ENCODE data around the gene LPP. TPM values are rescaled to one million over a fixed set of nuclear protein-coding genes. Genes with fewer than 3 reads are reported as not detected.

Gene LPP
- total and polyA plus RNA-seq, 5 donors from 2014 or later: 14.5 to 102 (median 21.7) TPM

DNA sequence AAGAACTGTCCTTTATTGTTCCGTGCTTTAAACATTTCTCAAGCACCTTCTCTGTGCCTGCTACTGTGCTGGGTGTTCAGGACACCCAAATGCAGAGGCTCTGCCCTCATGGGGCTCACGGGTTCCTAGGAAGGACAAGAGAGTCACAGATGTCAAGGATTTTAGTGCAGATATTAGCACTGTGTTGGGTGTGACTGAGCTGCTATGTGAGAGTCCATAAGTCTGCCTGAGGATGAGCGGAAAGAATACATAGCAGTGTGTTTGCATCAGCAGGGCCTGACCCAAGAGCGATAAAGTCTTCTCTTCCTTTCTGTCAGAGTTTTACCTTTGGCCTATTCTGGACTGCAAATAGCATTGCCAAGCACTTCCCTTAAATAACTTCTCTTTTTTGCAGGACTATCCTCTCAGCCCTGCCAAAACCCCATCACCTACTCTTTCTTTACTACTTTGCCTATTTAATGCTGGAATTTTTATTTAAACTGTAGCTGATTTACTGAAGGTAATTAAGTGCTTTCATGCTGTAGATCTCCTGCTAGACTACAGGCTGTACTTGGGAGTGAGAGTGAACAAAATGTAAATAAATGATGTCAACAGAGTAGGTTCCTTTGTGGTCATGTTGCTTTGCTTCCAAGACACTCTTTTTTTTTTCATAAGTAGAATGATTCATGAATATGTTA lies 558.4 kb downstream of the LPP start:
- no peak overlapping the region for H3K27ac Mint-ChIP-seq
- DNase-seq (no peak), ATAC-seq (ENCODE audit: low read depth in 2 of 2) (no peak)
- no peaks in the 10 kb centered on the region for H3K4me1 ChIP-seq (ENCODE audit: control insufficient read depth, insufficient read depth, low read length, poor library complexity, severe bottlenecking)
- H3K36me3 Mint-ChIP-seq: peaks cover 26% of the 10 kb centered on the region
- no peak overlapping the region for H3K27ac ChIP-seq (ENCODE audit: insufficient read depth, low read length, poor library complexity, severe bottlenecking)
- H3K4me1 Mint-ChIP-seq: peaks cover 4 to 5% (median 5%) of the 10 kb centered on the region in 4 donors
- no peak overlapping the region for H3K4me3 ChIP-seq (ENCODE audit: low read depth, low read length)
- no peaks in the 10 kb centered on the region for H3K27me3 Mint-ChIP-seq
- H3K9me3 Mint-ChIP-seq: peaks cover 0 to 2% (median 0%) of the 10 kb centered on the region in 7 donors
- H3K4me3 Mint-ChIP-seq: no peak overlapping the region
- no peaks in the 10 kb centered on the region for H3K9me3 ChIP-seq (ENCODE audit: control insufficient read depth in 2 of 2, low read length in 2 of 2)
- H3K36me3 ChIP-seq (ENCODE audit: control insufficient read depth, insufficient read depth, low read length): no peaks in the 10 kb centered on the region
- no peaks in the 10 kb centered on the region for H3K27me3 ChIP-seq (ENCODE audit: control insufficient read depth, insufficient read depth, low read length)

- Histone ChIP-seq H3K4me3 (ENCODE audit: low read depth, low read length) (no peak overlapping the region), H3K4me1 (ENCODE audit: control insufficient read depth, insufficient read depth, low read length, poor library complexity, severe bottlenecking) (no peaks in the 10 kb centered on the region), H3K36me3 (ENCODE audit: control insufficient read depth, insufficient read depth, low read length) (no peaks in the 10 kb centered on the region), H3K27ac (ENCODE audit: insufficient read depth, low read length, poor library complexity, severe bottlenecking) (no peak overlapping the region), H3K9me3 (ENCODE audit: control insufficient read depth in 2 of 2, low read length in 2 of 2) (no peaks in the 10 kb centered on the region), H3K27me3 (ENCODE audit: control insufficient read depth, insufficient read depth, low read length) (no peaks in the 10 kb centered on the region)
- DNase-seq: no peak
- Mint-ChIP-seq H3K36me3 (peaks cover 21% of the 10 kb centered on the region), H3K9me3 (peaks cover 0 to 2% (median 0%) of the 10 kb centered on the region in 7 donors), H3K27ac (no peak overlapping the region), H3K4me3 (no peak overlapping the region), H3K4me1 (peaks cover 2 to 5% (median 5%) of the 10 kb centered on the region in 4 donors), H3K27me3 (no peaks in the 10 kb centered on the region)
- no peak for ATAC-seq (ENCODE audit: low read depth in 2 of 2)
Measured at GRCh38 chr3:188712991-188713390, 559.0 kb downstream of the LPP start.

- Mint-ChIP-seq H3K4me1 (peaks cover 6 to 18% (median 11%) of the 10 kb centered on the region in 4 donors), H3K9me3 (peaks cover 0 to 2% (median 0%) of the 10 kb centered on the region in 7 donors), H3K27ac (no peak overlapping the region), H3K36me3 (peaks cover 3% of the 10 kb centered on the region), H3K4me3 (no peak overlapping the region), H3K27me3 (no peaks in the 10 kb centered on the region)
- H3K27ac ChIP-seq (ENCODE audit: insufficient read depth, low read length, poor library complexity, severe bottlenecking): no peak overlapping the region
- H3K36me3 ChIP-seq (ENCODE audit: control insufficient read depth, insufficient read depth, low read length): no peaks in the 10 kb centered on the region
- H3K9me3 ChIP-seq (ENCODE audit: control insufficient read depth in 2 of 2, low read length in 2 of 2): no peaks in the 10 kb centered on the region
- no peaks in the 10 kb centered on the region for H3K4me1 ChIP-seq (ENCODE audit: control insufficient read depth, insufficient read depth, low read length, poor library complexity, severe bottlenecking)
- H3K4me3 ChIP-seq (ENCODE audit: low read depth, low read length): no peak overlapping the region
- no peaks in the 10 kb centered on the region for H3K27me3 ChIP-seq (ENCODE audit: control insufficient read depth, insufficient read depth, low read length)
- DNase-seq: no peak
- ATAC-seq (ENCODE audit: low read depth in 2 of 2): no peak
Measured at GRCh38 chr3:188719545-188719944, 565.6 kb downstream of the LPP start.

GRCh38 chr3:188720215-188720614 lies 566.3 kb downstream of the LPP start:
- peaks cover 0 to 2% (median 0%) of the 10 kb centered on the region in 7 donors for H3K9me3 Mint-ChIP-seq
- no peaks in the 10 kb centered on the region for H3K27me3 Mint-ChIP-seq
- ATAC-seq (ENCODE audit: low read depth in 2 of 2) (no peak), DNase-seq (no peak)
- Histone ChIP-seq H3K27ac (ENCODE audit: insufficient read depth, low read length, poor library complexity, severe bottlenecking) (no peak overlapping the region), H3K4me3 (ENCODE audit: low read depth, low read length) (no peak overlapping the region), H3K9me3 (ENCODE audit: control insufficient read depth in 2 of 2, low read length in 2 of 2) (no peaks in the 10 kb centered on the region), H3K36me3 (ENCODE audit: control insufficient read depth, insufficient read depth, low read length) (no peaks in the 10 kb centered on the region), H3K27me3 (ENCODE audit: control insufficient read depth, insufficient read depth, low read length) (no peaks in the 10 kb centered on the region), H3K4me1 (ENCODE audit: control insufficient read depth, insufficient read depth, low read length, poor library complexity, severe bottlenecking) (no peaks in the 10 kb centered on the region)
- H3K4me1 Mint-ChIP-seq: peaks cover 6 to 18% (median 11%) of the 10 kb centered on the region in 4 donors
- no peak overlapping the region for H3K27ac Mint-ChIP-seq
- H3K36me3 Mint-ChIP-seq: peaks cover 3% of the 10 kb centered on the region
- no peak overlapping the region for H3K4me3 Mint-ChIP-seq

DNA sequence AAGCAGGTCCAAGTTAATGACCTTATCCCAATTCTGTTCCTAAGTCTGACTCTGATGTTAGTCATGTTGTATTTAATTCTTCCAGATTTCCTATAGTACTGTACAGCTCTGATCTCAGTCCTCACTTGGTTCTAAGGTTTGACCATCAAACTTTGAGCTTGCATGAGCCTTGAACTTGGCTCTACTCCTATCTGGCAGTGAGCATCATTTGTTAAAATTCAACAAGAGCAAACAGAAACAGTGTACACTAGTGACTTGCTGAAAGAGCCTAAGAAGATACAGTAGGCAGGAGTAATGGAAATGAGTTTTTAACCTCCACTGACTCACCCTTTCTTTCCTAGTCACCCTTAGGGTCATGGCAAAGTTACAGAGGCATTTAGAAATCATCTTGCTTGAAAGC lies 566.7 kb downstream of the LPP start:
- H3K4me1 Mint-ChIP-seq: peaks cover 6 to 18% (median 11%) of the 10 kb centered on the region in 4 donors
- H3K4me3 Mint-ChIP-seq: no peak overlapping the region
- Histone ChIP-seq H3K4me3 (ENCODE audit: low read depth, low read length) (no peak overlapping the region), H3K27ac (ENCODE audit: insufficient read depth, low read length, poor library complexity, severe bottlenecking) (no peak overlapping the region), H3K9me3 (ENCODE audit: control insufficient read depth in 2 of 2, low read length in 2 of 2) (no peaks in the 10 kb centered on the region), H3K27me3 (ENCODE audit: control insufficient read depth, insufficient read depth, low read length) (no peaks in the 10 kb centered on the region), H3K36me3 (ENCODE audit: control insufficient read depth, insufficient read depth, low read length) (no peaks in the 10 kb centered on the region), H3K4me1 (ENCODE audit: control insufficient read depth, insufficient read depth, low read length, poor library complexity, severe bottlenecking) (no peaks in the 10 kb centered on the region)
- ATAC-seq (ENCODE audit: low read depth in 2 of 2): no peak
- no peak for DNase-seq
- H3K27ac Mint-ChIP-seq: no peak overlapping the region
- H3K9me3 Mint-ChIP-seq: peaks cover 0 to 2% (median 0%) of the 10 kb centered on the region in 7 donors
- no peaks in the 10 kb centered on the region for H3K27me3 Mint-ChIP-seq
- H3K36me3 Mint-ChIP-seq: peaks cover 3% of the 10 kb centered on the region

DNA sequence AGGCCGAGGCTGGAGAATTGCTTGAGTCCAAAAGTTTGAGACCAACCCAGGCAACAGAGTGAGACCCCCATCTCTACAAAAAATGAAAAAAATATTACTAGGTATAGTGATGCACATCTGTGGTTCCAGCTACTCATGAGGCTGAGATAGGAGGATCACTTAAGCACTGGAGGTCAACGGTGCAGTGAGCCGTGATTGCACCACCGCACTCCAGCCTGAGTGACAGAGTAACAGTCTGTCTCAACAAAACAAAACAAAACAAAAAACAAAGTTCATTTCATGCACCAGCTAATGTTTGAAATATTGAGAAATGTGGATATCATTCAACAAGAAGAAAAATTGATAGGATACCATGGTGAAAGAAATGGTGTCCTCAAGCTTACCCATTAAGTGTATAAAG lies 567.4 kb downstream of the LPP start:
- Mint-ChIP-seq H3K27me3 (no peaks in the 10 kb centered on the region), H3K4me1 (peaks cover 6 to 22% (median 10%) of the 10 kb centered on the region in 4 donors), H3K4me3 (no peak overlapping the region), H3K27ac (no peak overlapping the region), H3K36me3 (peaks cover 1% of the 10 kb centered on the region), H3K9me3 (peaks cover 0 to under 1% (median 0%) of the 10 kb centered on the region in 7 donors)
- ATAC-seq (ENCODE audit: low read depth in 2 of 2) (no peak), DNase-seq (no peak)
- H3K36me3 ChIP-seq (ENCODE audit: control insufficient read depth, insufficient read depth, low read length): no peaks in the 10 kb centered on the region
- no peaks in the 10 kb centered on the region for H3K4me1 ChIP-seq (ENCODE audit: control insufficient read depth, insufficient read depth, low read length, poor library complexity, severe bottlenecking)
- H3K27ac ChIP-seq (ENCODE audit: insufficient read depth, low read length, poor library complexity, severe bottlenecking): no peak overlapping the region
- H3K27me3 ChIP-seq (ENCODE audit: control insufficient read depth, insufficient read depth, low read length): no peaks in the 10 kb centered on the region
- no peak overlapping the region for H3K4me3 ChIP-seq (ENCODE audit: low read depth, low read length)
- H3K9me3 ChIP-seq (ENCODE audit: control insufficient read depth in 2 of 2, low read length in 2 of 2): no peaks in the 10 kb centered on the region

- H3K4me3 ChIP-seq (ENCODE audit: low read depth, low read length): no peak overlapping the region
- no peak for DNase-seq
- no peaks in the 10 kb centered on the region for H3K36me3 ChIP-seq (ENCODE audit: control insufficient read depth, insufficient read depth, low read length)
- H3K27me3 Mint-ChIP-seq: no peaks in the 10 kb centered on the region
- H3K27ac Mint-ChIP-seq: no peak overlapping the region
- H3K4me1 Mint-ChIP-seq: peaks cover 6 to 27% (median 10%) of the 10 kb centered on the region in 4 donors
- ATAC-seq (ENCODE audit: low read depth in 2 of 2): no peak
- no peak overlapping the region for H3K4me3 Mint-ChIP-seq
- no peaks in the 10 kb centered on the region for H3K9me3 Mint-ChIP-seq
- H3K36me3 Mint-ChIP-seq: no peaks in the 10 kb centered on the region
- H3K4me1 ChIP-seq (ENCODE audit: control insufficient read depth, insufficient read depth, low read length, poor library complexity, severe bottlenecking): no peaks in the 10 kb centered on the region
- no peaks in the 10 kb centered on the region for H3K9me3 ChIP-seq (ENCODE audit: control insufficient read depth in 2 of 2, low read length in 2 of 2)
- no peaks in the 10 kb centered on the region for H3K27me3 ChIP-seq (ENCODE audit: control insufficient read depth, insufficient read depth, low read length)
- H3K27ac ChIP-seq (ENCODE audit: insufficient read depth, low read length, poor library complexity, severe bottlenecking): no peak overlapping the region
Measured at GRCh38 chr3:188721990-188722389, 568.0 kb downstream of the LPP start.

DNA sequence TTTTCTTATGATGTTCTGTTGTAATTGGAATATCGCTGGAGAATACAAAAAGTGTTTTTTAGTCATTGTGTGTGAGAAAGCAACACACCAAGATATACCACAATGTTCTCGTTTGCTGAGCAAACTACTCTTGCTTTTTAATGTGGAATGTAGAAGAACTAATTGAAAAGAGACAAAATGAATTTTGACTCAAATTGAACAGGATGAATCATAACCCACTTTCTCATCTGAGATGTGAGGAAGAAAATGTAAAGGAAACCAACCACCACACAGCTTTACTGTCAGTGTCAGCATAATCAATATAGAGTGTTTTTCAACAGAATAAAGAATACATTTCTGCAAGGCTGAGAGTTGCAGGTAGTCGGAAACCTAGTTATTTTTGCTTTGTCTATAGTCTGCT lies 569.0 kb downstream of the LPP start:
- H3K27ac ChIP-seq (ENCODE audit: insufficient read depth, low read length, poor library complexity, severe bottlenecking): no peak overlapping the region
- Mint-ChIP-seq H3K4me3 (no peak overlapping the region), H3K27ac (no peak overlapping the region), H3K4me1 (peaks cover 9 to 28% (median 13%) of the 10 kb centered on the region in 4 donors), H3K9me3 (no peaks in the 10 kb centered on the region), H3K36me3 (no peaks in the 10 kb centered on the region), H3K27me3 (no peaks in the 10 kb centered on the region)
- no peaks in the 10 kb centered on the region for H3K27me3 ChIP-seq (ENCODE audit: control insufficient read depth, insufficient read depth, low read length)
- ATAC-seq (ENCODE audit: low read depth in 2 of 2) (no peak), DNase-seq (peak in 1 of 3 donors; percentile 41)
- H3K4me3 ChIP-seq (ENCODE audit: low read depth, low read length): no peak overlapping the region
- H3K36me3 ChIP-seq (ENCODE audit: control insufficient read depth, insufficient read depth, low read length): no peaks in the 10 kb centered on the region
- H3K4me1 ChIP-seq (ENCODE audit: control insufficient read depth, insufficient read depth, low read length, poor library complexity, severe bottlenecking): no peaks in the 10 kb centered on the region
- no peaks in the 10 kb centered on the region for H3K9me3 ChIP-seq (ENCODE audit: control insufficient read depth in 2 of 2, low read length in 2 of 2)

Measured in CD4-positive, CD25-positive, alpha-beta regulatory T cell (primary cell).